Fibroblast of peridontal ligament (primary cell): Measurements from ENCODE around the gene MGAT3.

Source experiments
- DNase-seq: peaks from one replicate; pipeline ENCODE4 v3.0.0-alpha.2; 2010; ENCODE audit errors: extremely low read depth

The MGAT3 gene

GRCh38 chr22:39450258-39450955 is 6.4 kb upstream of the MGAT3 start:
- DNase-seq: no peak

DNA sequence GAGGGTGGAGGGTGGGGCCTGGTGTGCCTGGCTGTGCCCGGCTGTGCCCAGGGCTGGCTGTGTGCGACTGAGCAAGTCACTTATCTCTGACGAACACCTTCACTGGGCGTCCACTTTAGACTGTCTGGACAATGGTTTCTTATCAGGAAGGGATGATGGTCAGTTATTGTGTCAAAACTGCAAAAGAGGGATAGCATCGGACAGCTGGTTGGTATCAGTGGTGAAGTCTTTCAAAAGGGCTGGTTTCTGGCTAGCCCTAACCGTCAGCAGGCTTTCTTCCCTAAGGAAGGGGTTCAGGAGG is 4.1 kb upstream of the MGAT3 start:
- no peak for DNase-seq

- DNase-seq: no peak
These were observed 2.9 kb upstream of the MGAT3 start for GRCh38 chr22:39453765-39454378.

- DNase-seq: no peak
These were observed 2.4 kb upstream of the MGAT3 start for GRCh38 chr22:39454385-39454871.

GRCh38 chr22:39457198-39457555 is 365 bp downstream of the MGAT3 start:
- DNase-seq: no peak

GRCh38 chr22:39457556-39458443 is 988 bp downstream of the MGAT3 start:
- no peak for DNase-seq

DNA sequence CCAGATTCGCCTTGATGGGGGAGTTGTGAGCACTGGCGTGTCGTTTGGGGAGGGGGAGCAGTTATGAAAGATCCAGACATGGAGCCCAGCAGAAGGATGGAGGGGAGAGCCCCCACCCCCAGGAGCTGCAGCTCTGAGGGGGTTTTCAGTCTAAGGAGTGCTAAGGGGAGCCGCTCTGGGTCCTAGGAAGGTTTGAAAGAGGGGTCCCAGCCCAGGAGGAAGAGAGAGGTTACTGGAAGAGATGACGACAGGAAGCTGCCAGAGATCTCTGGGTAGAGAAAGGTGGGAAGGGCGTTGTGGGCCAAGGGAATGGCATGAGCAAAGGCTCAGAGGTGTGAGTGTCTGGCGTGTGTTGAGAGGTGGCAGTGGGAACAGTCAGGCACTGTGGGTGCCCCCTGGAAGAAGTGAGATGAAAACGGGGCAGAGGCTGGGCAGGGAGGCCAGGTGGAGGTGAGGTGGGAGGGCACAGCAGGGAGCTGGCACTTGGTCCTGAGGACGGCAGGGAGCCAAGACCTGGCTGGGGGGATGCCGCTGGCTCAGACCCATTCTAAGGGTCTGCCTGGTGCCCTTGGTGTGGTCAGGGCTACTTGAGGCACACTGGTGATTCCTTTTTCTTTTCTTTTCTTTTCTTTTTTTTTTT is 1.8 kb downstream of the MGAT3 start:
- no peak for DNase-seq

DNA sequence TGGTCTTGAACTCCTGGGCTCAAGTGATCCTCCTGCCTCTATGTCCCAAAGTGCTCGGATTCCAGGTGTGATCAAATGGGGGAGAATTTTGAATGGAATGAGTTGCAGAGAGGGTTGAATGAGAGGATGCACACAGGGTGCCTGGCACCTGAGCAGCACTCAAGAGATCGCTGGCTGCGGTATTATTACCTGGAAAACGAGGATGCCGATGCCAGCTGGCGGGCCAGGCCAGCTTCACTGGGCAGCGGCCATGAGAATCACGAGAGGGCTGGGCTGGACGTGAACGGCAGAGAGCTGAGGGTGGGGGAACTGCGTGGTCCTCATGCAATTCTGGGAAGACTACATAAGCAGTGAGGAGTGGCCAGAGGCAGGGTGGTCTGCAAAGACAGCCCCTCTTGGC is 2.9 kb downstream of the MGAT3 start:
- no peak for DNase-seq

- DNase-seq: no peak
These were observed 5.8 kb downstream of the MGAT3 start for GRCh38 chr22:39462443-39463221.

DNA sequence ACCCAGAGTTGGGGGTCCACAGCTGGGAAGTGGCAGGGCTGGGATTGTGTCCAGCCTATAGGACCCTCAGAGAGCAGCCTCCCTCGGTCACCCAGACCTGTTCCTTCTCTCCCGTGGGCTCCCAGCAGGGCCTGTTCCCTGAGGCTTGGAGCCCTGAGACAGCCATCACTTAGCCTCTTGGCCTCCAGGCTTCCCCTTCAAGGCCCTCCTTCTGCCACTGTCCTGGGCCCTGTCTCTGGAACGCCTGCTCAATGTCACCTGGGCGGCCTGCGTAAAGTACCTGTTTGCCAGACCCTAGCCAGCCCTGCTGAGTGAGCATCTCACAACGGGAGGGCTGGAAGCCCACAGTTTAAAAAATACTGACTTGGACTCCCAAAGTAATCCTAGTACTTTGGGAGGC is 6.5 kb downstream of the MGAT3 start:
- DNase-seq: no peak

DNA sequence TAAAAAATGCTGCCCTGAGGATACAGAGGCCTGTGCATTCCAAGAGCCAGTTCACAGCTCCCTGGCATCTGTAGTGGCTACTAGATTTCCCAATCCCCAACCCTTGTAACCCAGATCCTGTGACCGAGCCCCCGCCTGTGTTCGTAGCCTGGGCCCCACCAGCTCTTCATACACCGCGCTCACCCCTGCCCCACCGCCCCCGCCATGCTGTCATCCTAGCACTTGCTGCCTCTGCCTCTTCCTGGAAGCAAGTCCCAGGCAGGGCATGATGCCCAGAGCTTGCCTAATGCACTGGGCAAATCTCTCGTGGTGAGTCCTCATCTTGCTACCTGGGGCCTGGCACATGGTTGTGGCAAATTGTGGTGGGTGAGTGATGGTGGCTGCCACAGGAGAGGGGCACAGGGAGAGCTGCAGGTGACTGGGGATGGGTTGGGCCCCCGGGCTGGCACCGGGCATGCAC is 7.1 kb downstream of the MGAT3 start:
- DNase-seq: peak; percentile 33

- DNase-seq: no peak
These were observed 9.6 kb downstream of the MGAT3 start for GRCh38 chr22:39466228-39467006.

DNA sequence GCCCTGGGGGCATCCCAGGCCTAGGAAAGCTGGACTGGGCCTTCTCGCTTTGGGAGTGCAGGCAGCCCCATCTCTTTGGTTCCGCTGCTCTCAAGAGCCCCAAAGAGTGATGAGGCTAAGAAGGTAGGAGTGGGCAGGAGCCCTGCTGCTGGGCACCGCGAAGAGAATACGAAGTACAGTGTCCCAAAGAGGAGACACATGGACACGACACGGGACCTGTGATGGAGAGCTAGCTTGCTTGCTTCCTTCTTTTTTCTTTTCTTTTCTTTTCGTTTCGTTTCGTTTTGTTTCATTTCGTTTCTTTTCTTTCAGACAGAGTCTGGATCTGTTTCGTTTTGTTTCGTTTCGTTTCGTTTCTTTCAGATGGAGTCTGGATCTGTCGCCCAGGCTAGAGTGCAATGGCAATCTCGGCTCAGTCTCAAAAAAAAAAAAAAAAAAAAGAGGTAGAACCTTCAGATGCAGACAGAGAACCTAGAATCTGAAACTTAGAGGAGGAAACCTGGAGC is 10.6 kb downstream of the MGAT3 start:
- no peak for DNase-seq

- DNase-seq: no peak
These were observed 11.9 kb downstream of the MGAT3 start for GRCh38 chr22:39468487-39469325.

- DNase-seq: no peak
These were observed 12.5 kb downstream of the MGAT3 start for GRCh38 chr22:39469326-39469680.

- no peak for DNase-seq
These were observed 13.1 kb downstream of the MGAT3 start for GRCh38 chr22:39469681-39470450.

- no peak for DNase-seq
These were observed 13.9 kb downstream of the MGAT3 start for GRCh38 chr22:39470451-39471291.
